ENCODE data around the gene LRMDA. TPM values are rescaled to one million over a fixed set of nuclear protein-coding genes. Genes with fewer than 3 reads are reported as not detected.

The LRMDA gene
- total and polyA plus RNA-seq, 2 of the 8 experiments (the other 6 are each of a cell fraction or from before 2014, with no cell fraction given): 0.86 to 2.8 TPM

- TF ChIP-seq TBP (IDR thresholded peaks at IDR 0.05; ENCODE audit: low read depth, low read length): no peak
- no peak for TF ChIP-seq KDM4A (IDR thresholded peaks at IDR 0.05; ENCODE audit: low read depth, low read length, severe bottlenecking)
Measured at GRCh38 chr10:75645704-75646103, 214.3 kb downstream of the LRMDA start (continued).
